Large intestine (tissue), 3 donors: ENCODE results near the gene CNTNAP1. TPM values are rescaled to one million over a fixed set of nuclear protein-coding genes. Genes with fewer than 3 reads are reported as not detected.

Experiments used
- DNase-seq, 2 donors: peaks; one replicate each; pipeline versions ENCODE4 v3.0.0 to v3.0.0-alpha.2; 2013
- H3K27ac ChIP-seq: one replicate; pipeline ENCODE4 v1.5.1; 2013; ENCODE audit warnings: low read length
- H3K27me3 ChIP-seq: 2 replicates; pipeline ENCODE4 v1.6.1; 2013; ENCODE audit warnings: low read length; ENCODE audit not compliant: control insufficient read depth, insufficient read depth
- H3K36me3 ChIP-seq: 2 replicates; pipeline ENCODE4 v1.6.1; 2013; ENCODE audit warnings: low read length; ENCODE audit not compliant: control insufficient read depth, insufficient read depth
- H3K4me1 ChIP-seq: one replicate; pipeline ENCODE4 v1.6.1; 2013; ENCODE audit warnings: low read length; ENCODE audit not compliant: control insufficient read depth, insufficient read depth
- H3K4me3 ChIP-seq: one replicate; pipeline ENCODE4 v1.5.1; 2013; ENCODE audit warnings: low read length
- H3K9me3 ChIP-seq: one replicate; pipeline ENCODE4 v1.6.1; 2013; ENCODE audit warnings: mild to moderate bottlenecking, low read depth, low read length, moderate library complexity; ENCODE audit not compliant: control insufficient read depth
- WGBS: methylation state at CpG from one replicate; pipeline ENCODE4 v1.1.5; 2013; ENCODE audit warnings: low lambda C conversion rate; ENCODE audit not compliant: insufficient coverage; 5-methylcytosine and 5-hydroxymethylcytosine counted together
- polyA plus RNA-seq: library from polyadenylated mRNA; unstranded; fragments of 120-200 nt; gene quantifications from one replicate; pipeline ENCODE4 v1.2.1, GENCODE V29; 2013

CNTNAP1 gene
- polyA plus RNA-seq, 1 donor = 7.5 TPM

DNA sequence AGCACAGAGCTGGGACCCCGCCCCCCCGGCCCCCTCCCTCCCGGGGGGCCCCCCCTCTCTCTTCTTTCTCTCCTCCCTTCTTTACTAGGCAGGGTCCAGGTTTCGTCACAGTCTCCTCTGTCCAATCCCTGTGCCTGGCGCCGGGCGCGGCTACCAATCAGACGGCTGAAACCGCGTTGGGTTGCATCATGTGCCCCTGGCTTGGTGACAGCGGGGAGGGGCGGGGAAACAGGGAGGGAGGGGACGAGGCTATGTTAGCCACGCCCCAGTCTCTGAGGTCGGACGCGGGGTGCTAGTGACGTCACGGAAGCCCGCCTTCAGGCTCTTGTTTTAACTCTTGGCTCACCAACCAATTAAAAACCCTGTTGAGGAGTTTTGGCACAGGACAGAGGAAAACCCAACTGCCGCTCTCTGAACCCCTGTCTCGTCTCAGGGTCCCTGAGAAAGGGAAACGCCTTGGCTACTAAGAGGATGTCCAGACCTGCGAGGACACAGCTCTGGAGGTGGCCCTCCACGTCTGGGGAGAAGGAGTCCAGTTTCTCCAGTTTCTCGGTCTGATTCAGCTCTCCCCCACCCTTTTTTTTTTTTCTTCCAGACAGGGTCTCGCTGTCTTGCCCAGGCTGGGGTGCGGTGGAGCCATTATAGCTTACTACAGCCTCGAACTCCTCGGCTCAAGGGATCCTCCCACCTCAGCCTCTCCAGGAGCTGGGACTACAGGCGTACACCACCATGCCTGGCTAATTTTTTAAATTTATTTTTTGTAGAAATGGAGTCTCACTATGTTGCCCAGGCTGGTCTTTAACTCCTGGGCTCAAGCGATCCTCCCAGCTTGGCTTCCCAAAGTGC is 5.1 kb upstream of the CNTNAP1 start:
- Histone ChIP-seq H3K27ac (peak overlapping the region; percentile 87), H3K27me3 (peaks cover 60% of the 10 kb centered on the region)

DNA sequence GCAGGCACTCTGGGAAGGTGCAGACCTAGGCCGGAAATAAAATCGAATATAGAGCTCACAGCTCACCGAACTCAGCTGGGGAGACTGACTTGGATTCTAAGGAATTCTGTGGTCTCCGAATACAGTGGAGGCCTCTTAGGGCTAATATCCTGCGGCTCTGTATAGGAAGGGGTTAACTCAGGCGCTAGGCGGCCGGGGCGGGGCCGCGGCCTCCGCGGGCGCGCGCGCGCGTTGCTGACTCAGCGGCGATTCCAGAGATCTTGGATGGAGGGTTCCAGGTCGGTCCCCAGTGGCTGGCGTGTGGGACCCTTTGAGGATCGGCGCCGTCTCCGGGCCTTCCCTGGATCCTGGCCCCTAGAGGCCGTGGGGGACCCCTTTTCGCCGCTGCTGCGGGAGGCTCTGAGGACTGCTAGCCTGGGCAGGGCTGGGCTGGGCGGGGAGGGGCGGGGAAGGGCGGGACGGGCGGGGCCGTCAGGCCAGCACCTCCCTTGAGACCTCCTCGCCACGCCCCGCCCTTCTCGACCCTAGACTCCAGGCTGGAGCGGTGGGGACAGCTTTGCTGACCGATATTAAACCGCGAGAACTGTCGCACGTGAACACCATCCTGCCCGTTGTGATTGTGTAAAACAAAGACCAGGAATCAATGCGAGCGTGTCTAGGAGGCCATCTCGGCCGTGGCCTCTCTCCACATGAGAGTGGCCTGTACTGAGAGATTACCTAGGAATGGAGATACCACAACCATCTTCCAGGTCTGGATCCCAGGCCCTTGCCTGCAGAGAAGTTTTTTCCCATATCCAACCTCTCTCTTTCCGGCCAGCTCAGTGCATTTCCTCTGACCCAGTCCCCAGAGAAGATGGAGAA is 4.2 kb upstream of the CNTNAP1 start:
- H3K27me3 ChIP-seq = peaks cover 60% of the 10 kb centered on the region
- peaks cover 19% of the 10 kb centered on the region for H3K9me3 ChIP-seq
- H3K36me3 ChIP-seq = peaks cover 4% of the 10 kb centered on the region
- WGBS = no CpG with 5 or more reads among the region's 53 CpGs
- H3K4me3 ChIP-seq = peak overlapping the region; percentile 67
- H3K27ac ChIP-seq = peak overlapping the region; percentile 87
- DNase-seq = peak; percentile 87 to 94
- H3K4me1 ChIP-seq = peaks cover 77% of the 10 kb centered on the region

More for the DNA sequence above, 5.1 kb upstream of the CNTNAP1 start:
- H3K36me3 ChIP-seq = peaks cover 12% of the 10 kb centered on the region
- peak overlapping the region; percentile 92 for H3K4me3 ChIP-seq
- peaks cover 19% of the 10 kb centered on the region for H3K9me3 ChIP-seq
- H3K4me1 ChIP-seq = peaks cover 69% of the 10 kb centered on the region
- WGBS = 0% methylated on average over 1 of the region's 33 CpGs
- DNase-seq = peak; percentile 99 to 100

DNA sequence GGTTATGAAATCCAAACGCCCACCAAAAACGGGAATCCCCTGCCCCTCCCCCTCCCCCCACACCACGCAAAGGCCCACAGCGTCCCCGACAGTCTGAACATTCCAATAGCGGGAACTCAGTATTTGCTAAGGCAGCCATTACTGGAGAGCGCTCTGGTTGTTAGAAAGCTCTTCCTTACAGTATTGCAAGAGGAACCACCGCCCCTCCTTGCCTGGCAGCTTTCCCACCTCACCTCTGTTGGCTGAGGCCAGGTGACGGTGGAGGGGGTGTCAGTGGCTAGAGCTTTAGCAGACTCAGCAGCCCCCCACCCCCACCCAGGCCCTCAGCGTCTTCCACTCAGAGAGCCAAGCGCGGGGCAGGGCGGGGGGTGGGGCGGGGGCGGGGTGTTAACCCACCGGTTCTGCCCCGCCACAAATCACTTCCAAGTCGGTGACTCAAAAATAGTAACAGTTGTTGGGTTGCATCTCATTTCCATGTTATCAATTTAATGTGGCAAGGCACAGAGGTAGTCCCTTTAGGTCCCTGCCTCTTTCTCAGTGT is 3.3 kb upstream of the CNTNAP1 start:
- H3K9me3 ChIP-seq = peaks cover 13% of the 10 kb centered on the region
- H3K36me3 ChIP-seq = no peaks in the 10 kb centered on the region
- H3K27ac ChIP-seq = peak overlapping the region; percentile 90
- H3K4me1 ChIP-seq = peaks cover 77% of the 10 kb centered on the region
- peak in 1 of 2 donors; percentile 70 for DNase-seq
- H3K4me3 ChIP-seq = peak overlapping the region; percentile 67
- no CpG with 5 or more reads among the region's 18 CpGs for WGBS
- H3K27me3 ChIP-seq = peaks cover 60% of the 10 kb centered on the region

DNA sequence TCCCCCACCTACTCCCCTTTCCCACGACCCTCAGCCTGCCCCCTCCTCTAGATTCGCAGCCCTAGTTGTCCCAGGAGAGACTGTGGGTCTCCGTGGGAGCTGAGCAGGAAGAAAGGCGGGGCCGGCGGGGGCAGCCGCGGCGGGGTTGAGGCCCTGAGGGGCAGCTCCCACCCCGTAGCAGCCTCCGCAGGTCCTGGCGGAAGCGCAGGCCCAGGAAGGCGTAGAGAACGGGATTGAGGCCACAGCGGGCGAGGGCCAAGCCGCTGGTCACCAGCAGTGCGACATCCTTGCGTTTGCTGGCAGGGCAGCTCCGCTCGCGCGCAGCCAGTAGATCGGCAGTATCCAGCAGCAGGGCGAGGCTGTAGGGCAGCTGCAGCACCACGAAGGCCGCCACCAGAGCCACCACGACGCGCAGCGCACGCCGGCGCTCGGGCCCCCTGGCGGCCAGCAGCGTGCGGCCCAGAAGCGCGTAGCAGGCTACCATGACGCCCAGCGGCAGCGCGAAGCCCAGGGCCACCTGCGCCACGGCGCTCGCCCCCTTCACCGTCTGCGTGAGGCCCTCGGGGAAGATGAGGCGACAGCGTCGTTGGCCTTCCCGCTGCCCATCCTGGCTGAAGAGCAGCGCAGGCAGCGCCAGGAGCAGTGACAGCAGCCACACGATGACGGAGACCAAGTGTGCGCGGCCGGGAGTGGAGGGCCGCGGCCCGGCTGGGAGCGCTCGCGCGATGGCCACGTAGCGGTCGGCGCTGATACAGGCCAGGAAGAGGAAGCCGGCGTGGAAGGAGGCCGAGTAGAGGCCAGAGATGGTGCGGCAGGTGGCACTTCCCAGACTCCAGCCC is 2.6 kb upstream of the CNTNAP1 start:
- Histone ChIP-seq H3K4me1 (peaks cover 77% of the 10 kb centered on the region), H3K9me3 (peaks cover 13% of the 10 kb centered on the region), H3K27me3 (peaks cover 60% of the 10 kb centered on the region), H3K27ac (peak overlapping the region; percentile 90), H3K36me3 (no peaks in the 10 kb centered on the region), H3K4me3 (peak overlapping the region; percentile 42)
- no CpG with 5 or more reads among the region's 78 CpGs for WGBS
- peak; percentile 79 to 89 for DNase-seq

DNA sequence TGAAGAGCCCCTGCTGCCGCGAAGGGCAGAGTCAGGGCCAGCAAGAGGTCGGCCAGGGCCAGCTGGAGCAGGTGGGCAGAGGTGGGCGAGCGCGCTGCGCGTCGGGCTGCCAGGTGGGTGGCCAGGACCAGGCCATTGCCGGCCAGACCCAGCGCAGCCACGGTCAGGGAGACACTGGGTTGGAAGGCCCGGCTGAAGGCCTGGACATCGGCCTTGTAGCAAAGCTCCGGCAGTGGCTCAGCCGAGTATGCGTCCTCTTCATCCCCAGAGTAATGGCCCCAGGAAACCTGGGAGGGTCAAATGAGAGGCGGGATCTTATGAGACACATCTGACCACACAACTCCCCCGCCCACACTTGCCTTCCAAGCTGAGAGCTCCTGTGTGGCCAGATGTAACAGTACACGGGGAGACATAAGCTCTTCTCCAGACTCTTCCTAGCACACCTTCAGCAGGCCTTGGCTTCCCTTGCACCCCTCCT is 2.0 kb upstream of the CNTNAP1 start:
- Histone ChIP-seq H3K9me3 (peaks cover 18% of the 10 kb centered on the region), H3K4me1 (peaks cover 76% of the 10 kb centered on the region), H3K36me3 (no peaks in the 10 kb centered on the region), H3K27ac (peak overlapping the region; percentile 90), H3K4me3 (peak overlapping the region; percentile 27), H3K27me3 (peaks cover 60% of the 10 kb centered on the region)
- DNase-seq = no peak
- no CpG with 5 or more reads among the region's 20 CpGs for WGBS

DNA sequence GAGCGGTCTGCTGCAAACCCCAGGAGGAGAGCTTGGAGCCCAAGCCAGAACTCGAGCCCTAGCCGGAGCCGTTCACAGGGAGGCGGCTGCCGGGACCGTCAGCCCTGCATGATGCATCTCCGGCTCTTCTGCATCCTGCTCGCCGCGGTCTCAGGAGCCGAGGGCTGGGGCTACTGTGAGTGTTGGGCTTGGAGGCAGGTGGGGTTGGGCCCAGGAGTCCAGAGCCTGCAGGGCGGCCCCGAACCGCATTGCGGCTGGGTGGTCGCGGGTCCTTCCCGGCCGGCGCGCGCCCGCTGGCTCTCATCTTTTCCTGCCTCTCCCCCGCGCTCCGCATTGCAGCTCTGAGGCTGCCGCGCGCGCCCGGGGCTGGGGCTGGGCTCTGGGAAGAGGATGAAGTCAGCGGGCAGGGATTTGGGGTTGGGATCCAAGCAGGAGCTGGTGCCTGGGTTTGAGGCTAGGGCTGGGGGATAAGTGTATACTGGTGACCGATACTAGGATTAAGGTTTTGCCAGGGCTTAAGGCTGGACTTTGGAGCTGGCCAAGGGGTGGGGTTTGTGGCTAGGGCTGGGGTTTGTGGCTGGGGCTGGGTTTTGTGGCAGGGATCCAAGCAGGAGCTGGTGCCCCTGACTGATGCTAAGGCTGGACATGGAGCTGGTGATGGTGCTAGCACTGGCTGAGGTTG is 532 bp downstream of the CNTNAP1 start:
- H3K9me3 ChIP-seq = peaks cover 15% of the 10 kb centered on the region
- H3K4me3 ChIP-seq = peak overlapping the region; percentile 42
- no peaks in the 10 kb centered on the region for H3K36me3 ChIP-seq
- no CpG with 5 or more reads among the region's 34 CpGs for WGBS
- DNase-seq = peak in 1 of 2 donors; percentile 54
- peak overlapping the region; percentile 46 for H3K27ac ChIP-seq
- peaks cover 75% of the 10 kb centered on the region for H3K4me1 ChIP-seq
- peaks cover 75% of the 10 kb centered on the region for H3K27me3 ChIP-seq

DNA sequence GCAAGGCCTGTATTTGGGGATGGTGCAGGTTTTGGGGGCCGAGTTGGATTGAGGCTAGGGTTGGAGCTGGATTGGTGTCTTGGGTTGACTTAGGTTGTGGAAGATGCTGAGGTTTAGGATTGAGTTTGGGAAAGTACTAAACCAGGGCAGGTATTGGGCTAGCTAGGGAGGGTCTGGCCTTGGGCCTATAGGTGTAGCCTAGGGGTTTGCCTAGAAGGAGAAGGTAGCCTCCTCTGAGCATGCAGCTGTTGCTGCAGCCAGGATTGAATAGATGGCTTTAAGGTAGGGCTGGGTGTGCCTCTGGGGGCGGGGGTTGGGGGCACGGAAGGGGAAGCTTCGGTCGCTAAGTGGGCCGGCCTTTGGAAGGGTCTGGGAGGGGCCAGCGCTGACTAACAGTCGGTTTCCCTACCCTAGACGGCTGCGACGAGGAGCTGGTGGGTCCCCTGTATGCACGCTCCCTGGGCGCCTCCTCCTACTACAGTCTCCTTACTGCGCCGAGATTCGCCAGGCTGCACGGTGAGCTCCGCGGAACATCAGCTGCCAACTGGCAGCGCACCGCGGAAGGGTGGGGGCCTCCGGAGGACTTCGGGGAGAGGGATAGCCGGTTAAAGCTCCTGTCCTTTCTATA is 1.2 kb downstream of the CNTNAP1 start:
- H3K4me1 ChIP-seq = peaks cover 74% of the 10 kb centered on the region

DNA sequence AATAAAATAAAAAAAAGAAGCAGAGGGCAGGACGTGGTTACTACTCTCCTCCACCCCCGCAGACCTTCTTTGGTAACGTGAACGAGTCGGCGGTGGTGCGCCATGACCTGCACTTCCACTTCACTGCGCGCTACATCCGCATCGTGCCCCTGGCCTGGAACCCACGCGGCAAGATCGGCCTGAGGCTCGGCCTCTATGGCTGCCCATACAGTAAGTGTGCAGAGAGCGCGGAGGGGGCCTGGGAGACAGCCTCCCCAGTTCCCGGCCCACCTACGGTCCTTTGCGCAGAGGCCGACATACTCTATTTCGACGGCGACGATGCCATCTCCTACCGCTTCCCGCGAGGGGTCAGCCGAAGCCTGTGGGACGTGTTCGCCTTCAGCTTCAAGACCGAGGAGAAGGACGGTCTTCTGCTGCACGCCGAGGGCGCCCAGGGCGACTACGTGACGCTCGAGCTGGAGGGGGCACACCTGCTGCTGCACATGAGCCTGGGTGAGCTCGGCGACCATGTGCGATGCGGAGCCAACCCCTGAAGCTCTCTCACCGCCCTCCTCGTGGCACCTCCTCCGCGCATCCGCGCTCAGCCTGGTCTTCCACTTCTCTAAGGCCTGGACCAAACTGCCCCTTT is 2.7 kb downstream of the CNTNAP1 start:
- no peak overlapping the region for H3K4me3 ChIP-seq
- DNase-seq = peak in 1 of 2 donors; percentile 29
- no CpG with 5 or more reads among the region's 50 CpGs for WGBS
- peaks cover 9% of the 10 kb centered on the region for H3K9me3 ChIP-seq
- no peaks in the 10 kb centered on the region for H3K36me3 ChIP-seq
- H3K4me1 ChIP-seq = peaks cover 61% of the 10 kb centered on the region
- H3K27me3 ChIP-seq = peaks cover 90% of the 10 kb centered on the region
- H3K27ac ChIP-seq = no peak overlapping the region

More for the DNA sequence above, 1.2 kb downstream of the CNTNAP1 start:
- WGBS = no CpG with 5 or more reads among the region's 25 CpGs
- DNase-seq = peak in 1 of 2 donors; percentile 43
- peaks cover 81% of the 10 kb centered on the region for H3K27me3 ChIP-seq
- H3K36me3 ChIP-seq = no peaks in the 10 kb centered on the region
- H3K27ac ChIP-seq = no peak overlapping the region
- H3K4me3 ChIP-seq = peak overlapping the region; percentile 42
- H3K9me3 ChIP-seq = peaks cover 15% of the 10 kb centered on the region
